Natural killer cell (primary cell): ENCODE results near the gene GEN1. TPM values are rescaled to one million over a fixed set of nuclear protein-coding genes. Genes with fewer than 3 reads are reported as not detected.

Experiments
- ATAC-seq, 3 donors: fragments of 150-1000 bp in 2 of 3; fragments of 200-7000 bp in 1 of 3; cut with Tn5 transposase; 1 replicate in 1 of 3; 2 replicates in 2 of 3; pipeline ENCODE4 v1.10.0; 2021; ENCODE audit warnings: mild to moderate bottlenecking in 2 of 3, moderate library complexity in 2 of 3
- DNase-seq, 2 donors: peaks; one replicate each; pipeline versions ENCODE4 v3.0.0 to v3.0.0-alpha.2; 2013 to 2021; ENCODE audit warnings: mixed read lengths in 1 of 2
- H3K27ac ChIP-seq: one replicate; pipeline ENCODE4 v1.5.1; 2013; ENCODE audit warnings: mild to moderate bottlenecking, low read length
- H3K27me3 ChIP-seq: one replicate; pipeline ENCODE4 v1.6.1; 2013; ENCODE audit warnings: low read length; ENCODE audit not compliant: control insufficient read depth, insufficient read depth
- H3K36me3 ChIP-seq: one replicate; pipeline ENCODE4 v1.6.1; 2013; ENCODE audit warnings: low read length; ENCODE audit not compliant: control insufficient read depth, insufficient read depth
- H3K4me1 ChIP-seq: one replicate; pipeline ENCODE4 v1.6.1; 2013; ENCODE audit warnings: low read length; ENCODE audit not compliant: control insufficient read depth, insufficient read depth
- H3K4me3 ChIP-seq: one replicate; pipeline ENCODE4 v1.5.1; 2013; ENCODE audit warnings: low read length
- H3K9me3 ChIP-seq: one replicate; pipeline ENCODE4 v1.6.1; 2013; ENCODE audit warnings: low read length; ENCODE audit not compliant: control insufficient read depth, insufficient read depth
- H3K27ac Mint-ChIP-seq, 2 donors: one replicate each; pipeline ENCODE4 v1.8.0; 2022; ENCODE audit warnings: mild to moderate bottlenecking in 2 of 2, mixed read lengths in 2 of 2, moderate library complexity in 1 of 2
- H3K27me3 Mint-ChIP-seq, 2 donors: one replicate each; pipeline ENCODE4 v1.8.0; 2022; ENCODE audit warnings: low read depth in 2 of 2, mixed read lengths in 2 of 2
- H3K36me3 Mint-ChIP-seq: one replicate; pipeline ENCODE4 v1.8.0; 2022; ENCODE audit warnings: mixed read lengths
- H3K4me1 Mint-ChIP-seq, 2 donors: one replicate each; pipeline ENCODE4 v1.8.0; 2022; ENCODE audit warnings: mixed read lengths in 2 of 2
- H3K4me3 Mint-ChIP-seq: one replicate; pipeline ENCODE4 v1.8.0; 2022; ENCODE audit warnings: mild to moderate bottlenecking, moderate library complexity, mixed read lengths
- H3K9me3 Mint-ChIP-seq, 2 donors: one replicate each; pipeline ENCODE4 v1.8.0; 2022; ENCODE audit warnings: mixed read lengths in 2 of 2
- WGBS: methylation state at CpG from one replicate; pipeline ENCODE4 v1.1.7; 2013; ENCODE audit warnings: missing lambda C conversion rate; ENCODE audit not compliant: insufficient coverage; 5-methylcytosine and 5-hydroxymethylcytosine counted together
- intact Hi-C: fragments of 100-400 bp; cut with micrococcal nuclease; formaldehyde crosslinking; loops from one replicate; pipeline ENCODE4 v1.14.2; 2022
- total RNA-seq, 4 donors: library from RNA; stranded (reverse); fragments of 120-200 nt in 1 of 4; gene quantifications; one replicate each; pipeline versions ENCODE4 v1.2.3 to v1.2.4, GENCODE V29; 2013 to 2022
- TF ChIP-seq, protein P1 (sequence below): fragments of 200-600 bp; IDR thresholded peaks from one replicate; pipeline ENCODE4 v1.8.0; 2022; ENCODE audit warnings: antibody characterized with exemption

GEN1 gene
- total RNA-seq, 3 donors from 2014 or later (not counting 1 experiment from before 2014, with no cell fraction given) = 11.1 to 19.0 (median 17.3) TPM

DNA sequence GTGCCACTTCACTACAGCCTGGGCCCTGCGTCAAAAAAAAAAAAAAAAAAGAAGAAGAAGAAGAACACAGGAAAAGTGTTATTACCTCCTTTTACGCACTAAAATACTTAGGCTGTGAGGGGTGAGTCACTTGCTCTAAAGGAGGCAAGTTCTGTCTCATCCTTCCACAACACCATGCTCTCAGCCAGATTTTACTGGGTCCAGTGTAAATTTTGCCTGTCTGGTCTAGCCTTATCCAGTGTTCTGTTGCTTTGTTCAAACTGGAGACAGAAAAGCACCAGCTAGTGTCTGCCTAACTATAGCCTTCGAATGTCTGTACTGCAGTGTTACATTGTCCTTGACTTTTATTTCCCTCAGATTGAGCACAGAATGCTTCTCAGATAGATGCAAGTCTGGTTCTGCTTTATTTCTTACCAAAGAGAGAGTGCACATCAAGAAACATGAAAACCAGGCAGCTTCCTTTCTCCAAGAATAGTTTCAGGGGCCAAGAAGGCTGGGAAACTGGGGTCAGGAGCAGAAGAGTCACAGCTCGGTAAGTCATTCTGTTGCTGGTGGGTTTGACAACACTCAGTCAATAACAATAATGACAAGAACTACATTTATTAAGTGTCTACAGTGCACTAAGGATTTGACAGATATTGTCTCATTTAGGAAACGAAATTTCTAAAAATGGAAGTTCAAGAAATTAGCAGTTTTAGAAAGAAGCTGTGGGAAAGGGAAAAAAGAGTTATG, 59.2 kb downstream of the GEN1 start:
- Mint-ChIP-seq H3K4me3 (no peak overlapping the region), H3K36me3 (no peaks in the 10 kb centered on the region), H3K27me3 (peaks cover 13 to 20% of the 10 kb centered on the region in 2 donors), H3K4me1 (no peaks in the 10 kb centered on the region), H3K27ac (no peak overlapping the region), H3K9me3 (no peaks in the 10 kb centered on the region)
- Histone ChIP-seq H3K9me3 (no peaks in the 10 kb centered on the region), H3K36me3 (no peaks in the 10 kb centered on the region), H3K27ac (peak overlapping the region; percentile 65), H3K4me1 (no peaks in the 10 kb centered on the region), H3K27me3 (no peaks in the 10 kb centered on the region), H3K4me3 (no peak overlapping the region)
- TF ChIP-seq, protein P1, sequence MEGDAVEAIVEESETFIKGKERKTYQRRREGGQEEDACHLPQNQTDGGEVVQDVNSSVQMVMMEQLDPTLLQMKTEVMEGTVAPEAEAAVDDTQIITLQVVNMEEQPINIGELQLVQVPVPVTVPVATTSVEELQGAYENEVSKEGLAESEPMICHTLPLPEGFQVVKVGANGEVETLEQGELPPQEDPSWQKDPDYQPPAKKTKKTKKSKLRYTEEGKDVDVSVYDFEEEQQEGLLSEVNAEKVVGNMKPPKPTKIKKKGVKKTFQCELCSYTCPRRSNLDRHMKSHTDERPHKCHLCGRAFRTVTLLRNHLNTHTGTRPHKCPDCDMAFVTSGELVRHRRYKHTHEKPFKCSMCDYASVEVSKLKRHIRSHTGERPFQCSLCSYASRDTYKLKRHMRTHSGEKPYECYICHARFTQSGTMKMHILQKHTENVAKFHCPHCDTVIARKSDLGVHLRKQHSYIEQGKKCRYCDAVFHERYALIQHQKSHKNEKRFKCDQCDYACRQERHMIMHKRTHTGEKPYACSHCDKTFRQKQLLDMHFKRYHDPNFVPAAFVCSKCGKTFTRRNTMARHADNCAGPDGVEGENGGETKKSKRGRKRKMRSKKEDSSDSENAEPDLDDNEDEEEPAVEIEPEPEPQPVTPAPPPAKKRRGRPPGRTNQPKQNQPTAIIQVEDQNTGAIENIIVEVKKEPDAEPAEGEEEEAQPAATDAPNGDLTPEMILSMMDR = no peak
- intact Hi-C loops = no loop called here
- WGBS = 59% methylated on average over 4 of the region's 5 CpGs
- DNase-seq (no peak), ATAC-seq (no peak)

DNA sequence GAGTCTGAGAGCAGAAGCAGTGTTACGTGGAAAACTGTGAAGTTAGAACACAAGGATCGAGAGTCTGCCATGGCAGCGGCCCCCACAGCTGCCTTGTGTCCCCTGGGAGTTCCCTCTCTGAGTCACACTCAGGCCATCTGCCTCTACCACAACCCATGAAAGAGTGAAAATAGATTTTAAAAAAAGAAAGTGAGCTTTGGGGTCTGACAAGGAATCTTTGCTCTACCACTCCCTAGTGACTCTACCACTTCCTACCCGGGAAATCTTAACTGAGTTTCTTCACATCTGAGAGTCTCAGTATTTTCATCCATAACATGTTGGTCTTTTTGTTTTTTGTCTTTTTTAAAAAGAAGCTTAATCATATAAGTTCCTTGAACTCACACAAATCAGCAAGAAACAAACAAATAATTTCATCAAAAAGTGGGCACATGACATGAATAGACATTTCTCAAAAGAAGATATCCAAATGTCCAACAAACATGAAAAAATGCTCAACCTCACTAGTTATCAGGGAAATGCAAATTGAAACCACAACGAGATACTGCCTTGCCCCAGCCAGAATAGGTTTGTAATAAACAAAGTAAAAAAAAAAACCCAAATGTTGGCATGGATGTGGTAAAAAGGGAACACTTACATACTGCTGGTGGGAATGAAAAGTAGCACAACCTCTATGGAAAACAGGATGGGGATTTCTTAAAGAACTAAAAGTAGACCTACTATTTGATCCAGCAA, 60.0 kb downstream of the GEN1 start:
- H3K4me3 Mint-ChIP-seq = no peak overlapping the region

DNA sequence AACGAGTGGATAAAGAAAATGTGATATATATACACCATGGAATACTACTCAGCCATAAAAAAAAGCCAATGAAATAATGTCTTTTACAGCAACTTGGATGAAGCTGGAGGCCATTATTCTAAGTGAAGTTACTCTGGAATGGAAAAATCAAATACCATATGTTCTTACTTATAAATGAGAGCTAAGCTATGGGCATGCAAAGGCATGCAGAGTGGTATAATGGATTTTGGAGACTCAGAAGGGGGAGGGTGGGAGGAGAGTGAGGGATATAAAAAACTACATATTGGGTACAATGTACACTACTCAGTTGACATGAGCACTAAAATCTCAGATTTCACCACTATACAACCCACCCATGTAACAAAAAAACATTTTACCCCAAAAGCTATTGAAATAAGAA, 60.7 kb downstream of the GEN1 start:
- Mint-ChIP-seq H3K4me3 (no peak overlapping the region), H3K27me3 (peaks cover 10 to 21% of the 10 kb centered on the region in 2 donors), H3K27ac (no peak overlapping the region), H3K36me3 (no peaks in the 10 kb centered on the region), H3K9me3 (no peaks in the 10 kb centered on the region), H3K4me1 (no peaks in the 10 kb centered on the region)
- intact Hi-C loops = no loop called here
- TF ChIP-seq, protein P1 = no peak
- Histone ChIP-seq H3K9me3 (no peaks in the 10 kb centered on the region), H3K36me3 (no peaks in the 10 kb centered on the region), H3K4me3 (no peak overlapping the region), H3K27me3 (no peaks in the 10 kb centered on the region), H3K4me1 (no peaks in the 10 kb centered on the region), H3K27ac (peak overlapping the region; percentile 14)
- no peak for ATAC-seq
- no CpG with 5 or more reads among the region's 1 CpG for WGBS
- DNase-seq = no peak

More for the DNA sequence above, 60.0 kb downstream of the GEN1 start:
- no peak for DNase-seq
- H3K4me1 ChIP-seq = no peaks in the 10 kb centered on the region
- no peaks in the 10 kb centered on the region for H3K27me3 ChIP-seq
- Mint-ChIP-seq H3K27ac (no peak overlapping the region), H3K4me1 (no peaks in the 10 kb centered on the region), H3K27me3 (peaks cover 9 to 20% of the 10 kb centered on the region in 2 donors), H3K9me3 (no peaks in the 10 kb centered on the region), H3K36me3 (no peaks in the 10 kb centered on the region)
- TF ChIP-seq, protein P1 = no peak
- H3K27ac ChIP-seq = peak overlapping the region; percentile 65
- no peaks in the 10 kb centered on the region for H3K9me3 ChIP-seq
- intact Hi-C loops = no loop called here
- H3K36me3 ChIP-seq = no peaks in the 10 kb centered on the region
- 63% methylated on average over 3 of the region's 5 CpGs for WGBS
- no peak for ATAC-seq
- H3K4me3 ChIP-seq = no peak overlapping the region
